IMR-90 (cell line): ENCODE data around the gene TUBB4A. TPM values are rescaled to one million over a fixed set of nuclear protein-coding genes. Genes with fewer than 3 reads are reported as not detected.

Experiments used
- ATAC-seq: fragments of 200-7000 bp; cut with Tn5 transposase; 2 replicates; pipeline ENCODE4 v1.9.1; 2020; ENCODE audit warnings: low read depth, mild to moderate bottlenecking, moderate library complexity
- BruUV-seq: library from RNA; stranded (reverse); fragments of 400-500 nt; replicated peaks from 2 replicates; lab custom pipeline; 2021; lab: Mats Ljungman, UMichigan
- CTCF ChIA-PET: fragments of 300-600 bp; formaldehyde crosslinking; extraction: SDS; loops from one replicate; lab custom pipeline; 2021; ENCODE audit warnings: antibody characterized with exemption; lab: Yijun Ruan, JAX
- POLR2A ChIA-PET: fragments of 300-600 bp; sonication (Branson Sonifier 250); formaldehyde crosslinking; loops from one replicate; lab custom pipeline; 2022; ENCODE audit warnings: antibody characterized with exemption; ENCODE audit not compliant: unreplicated experiment; lab: Charles Lee
- DNase-seq: peaks from one replicate; pipeline ENCODE4 v3.0.0; 2013
- H2AFZ ChIP-seq: replicated peaks from 2 replicates; pipeline ENCODE3; 2013; ENCODE audit warnings: low read length, mild to moderate bottlenecking; ENCODE audit not compliant: poor library complexity
- H2AK5ac ChIP-seq: 2 replicates; pipeline ENCODE4 v1.6.1; 2013; ENCODE audit warnings: low read depth, low read length, inconsistent platforms
- H2AK9ac ChIP-seq: replicated peaks from 2 replicates; pipeline ENCODE3; 2013; ENCODE audit warnings: mild to moderate bottlenecking, low read depth, low read length, moderate library complexity; ENCODE audit not compliant: poor library complexity
- H2BK120ac ChIP-seq: 2 replicates; pipeline ENCODE4 v1.6.1; 2013; ENCODE audit warnings: low read depth, low read length, inconsistent platforms
- H2BK15ac ChIP-seq: 3 replicates; pipeline ENCODE4 v1.6.1; 2013; ENCODE audit warnings: low read depth, low read length, inconsistent platforms
- H2BK20ac ChIP-seq: 2 replicates; pipeline ENCODE4 v1.6.1; 2013; ENCODE audit warnings: low read depth, mild to moderate bottlenecking, inconsistent platforms, low read length, moderate library complexity
- H2BK5ac ChIP-seq: 2 replicates; pipeline ENCODE4 v1.6.1; 2013; ENCODE audit warnings: mild to moderate bottlenecking, low read depth, low read length, inconsistent platforms; ENCODE audit not compliant: poor library complexity, severe bottlenecking
- H3K14ac ChIP-seq: replicated peaks from 2 replicates; pipeline ENCODE4 v1.6.1; 2013; ENCODE audit warnings: low read depth, low read length, inconsistent platforms
- H3K18ac ChIP-seq: 2 replicates; pipeline ENCODE4 v1.6.1; 2013; ENCODE audit warnings: low read depth, low read length, control low read depth
- H3K23ac ChIP-seq: 2 replicates; pipeline ENCODE4 v1.6.1; 2013; ENCODE audit warnings: low read depth, low read length, inconsistent platforms
- H3K27ac ChIP-seq: 2 replicates; pipeline ENCODE4 v1.5.1; 2013; ENCODE audit warnings: mild to moderate bottlenecking, control low read depth, low read length; ENCODE audit not compliant: insufficient read depth
- H3K27me3 ChIP-seq: 2 replicates; pipeline ENCODE4 v1.6.1; 2013; ENCODE audit warnings: low read length; ENCODE audit not compliant: control insufficient read depth, insufficient read depth
- H3K36me3 ChIP-seq: 2 replicates; pipeline ENCODE4 v1.6.1; 2013; ENCODE audit warnings: low read length, mixed read lengths; ENCODE audit not compliant: control insufficient read depth, insufficient read depth
- H3K4ac ChIP-seq: 2 replicates; pipeline ENCODE4 v1.6.1; 2013; ENCODE audit warnings: low read depth, low read length, inconsistent platforms
- H3K4me1 ChIP-seq: 2 replicates; pipeline ENCODE4 v1.6.1; 2013; ENCODE audit warnings: low read length, mixed read lengths; ENCODE audit not compliant: control insufficient read depth, insufficient read depth
- H3K4me2 ChIP-seq: 2 replicates; pipeline ENCODE4 v1.6.1; 2013; ENCODE audit warnings: low read depth, mild to moderate bottlenecking, control low read depth, low read length, moderate library complexity
- H3K4me3 ChIP-seq: 2 replicates; pipeline ENCODE4 v1.5.1; 2013; ENCODE audit warnings: low read depth, mild to moderate bottlenecking, control low read depth, low read length, moderate library complexity; ENCODE audit not compliant: insufficient read depth
- H3K56ac ChIP-seq: 2 replicates; pipeline ENCODE4 v1.6.1; 2013; ENCODE audit warnings: low read length, inconsistent platforms; ENCODE audit not compliant: insufficient read depth; ENCODE audit errors: extremely low read depth
- H3K79me1 ChIP-seq, 2 experiments: 2 replicates each; pipeline ENCODE4 v1.6.1; 2013; ENCODE audit warnings: low read length in 2 of 2, inconsistent platforms in 1 of 2, low read depth in 1 of 2
- H3K9ac ChIP-seq: 2 replicates; pipeline ENCODE4 v1.6.1; 2013; ENCODE audit warnings: low read depth, low read length, control low read depth
- H3K9me1 ChIP-seq: 2 replicates; pipeline ENCODE4 v1.6.1; 2013; ENCODE audit warnings: low read length, inconsistent platforms; ENCODE audit not compliant: insufficient read depth
- H3K9me3 ChIP-seq: 2 replicates; pipeline ENCODE4 v1.6.1; 2013; ENCODE audit warnings: low read length; ENCODE audit not compliant: control insufficient read depth, insufficient read depth
- H4K20me1 ChIP-seq: 2 replicates; pipeline ENCODE4 v1.6.1; 2013; ENCODE audit warnings: low read length, inconsistent platforms; ENCODE audit not compliant: insufficient read depth
- H4K5ac ChIP-seq: 2 replicates; pipeline ENCODE4 v1.6.1; 2013; ENCODE audit warnings: mild to moderate bottlenecking, low read depth, low read length, control low read depth
- H4K8ac ChIP-seq, 2 experiments: 2 replicates each; pipeline ENCODE4 v1.6.1; 2013; ENCODE audit warnings: low read depth in 2 of 2, low read length in 2 of 2, control low read depth in 1 of 2, inconsistent platforms in 1 of 2
- H4K91ac ChIP-seq: 2 replicates; pipeline ENCODE4 v1.6.1; 2013; ENCODE audit warnings: low read depth, low read length, inconsistent platforms; ENCODE audit not compliant: insufficient read depth
- BHLHE40 ChIP-seq: fragments of 150-350 bp; IDR thresholded peaks from 2 replicates; pipeline ENCODE4 v1.6.1; 2016; ENCODE audit warnings: mild to moderate bottlenecking, low read depth, low read length
- CEBPB ChIP-seq: IDR thresholded peaks from 2 replicates; pipeline ENCODE4 v1.6.1; 2012; ENCODE audit warnings: low read depth, low read length, improper control_type of control experiment
- CHD1 ChIP-seq: IDR thresholded peaks from 2 replicates; pipeline ENCODE4 v1.6.1; 2012; ENCODE audit warnings: low read depth, low read length, improper control_type of control experiment
- FOS ChIP-seq: fragments of 150-350 bp; IDR thresholded peaks from 2 replicates; pipeline ENCODE4 v1.6.1; 2016; ENCODE audit warnings: low read depth, low read length
- MAFK ChIP-seq: IDR thresholded peaks from 2 replicates; pipeline ENCODE4 v1.6.1; 2012; ENCODE audit warnings: low read depth, low read length, improper control_type of control experiment
- MAZ ChIP-seq: IDR thresholded peaks from 2 replicates; pipeline ENCODE4 v1.6.1; 2012; ENCODE audit warnings: low read depth, mild to moderate bottlenecking, low read length, improper control_type of control experiment, moderate library complexity, borderline replicate concordance
- MXI1 ChIP-seq: IDR thresholded peaks from 2 replicates; pipeline ENCODE4 v1.6.1; 2012; ENCODE audit warnings: low read depth, mild to moderate bottlenecking, low read length, moderate library complexity, borderline replicate concordance
- NFE2L2 ChIP-seq: fragments of 150-350 bp; IDR thresholded peaks from 2 replicates; pipeline ENCODE4 v1.6.1; 2016; ENCODE audit warnings: low read depth, mild to moderate bottlenecking, low read length
- POLR2A ChIP-seq: IDR thresholded peaks from 2 replicates; pipeline ENCODE4 v1.6.1; 2012; ENCODE audit warnings: mild to moderate bottlenecking, low read depth, low read length
- RAD21 ChIP-seq: IDR thresholded peaks from 2 replicates; pipeline ENCODE4 v1.6.1; 2012; ENCODE audit warnings: low read length, improper control_type of control experiment
- RCOR1 ChIP-seq: IDR thresholded peaks from 2 replicates; pipeline ENCODE4 v1.6.1; 2012; ENCODE audit warnings: mild to moderate bottlenecking, low read length, improper control_type of control experiment; ENCODE audit not compliant: insufficient replicate concordance
- RFX5 ChIP-seq: IDR thresholded peaks from 2 replicates; pipeline ENCODE4 v1.8.0; 2012; ENCODE audit warnings: low read depth, mild to moderate bottlenecking, low read length, moderate library complexity
- SMC3 ChIP-seq: fragments of 150-350 bp; IDR thresholded peaks from 2 replicates; pipeline ENCODE4 v1.6.1; 2016; ENCODE audit warnings: low read depth, mild to moderate bottlenecking, antibody characterized with exemption, low read length, moderate library complexity
- WGBS, 2 experiments: methylation state at CpG; one replicate each; pipeline versions ENCODE4 v1.1.5 to v1.1.7; 2013; ENCODE audit warnings: missing lambda C conversion rate in 2 of 2; ENCODE audit not compliant: insufficient read length in 1 of 2; ENCODE audit errors: extremely low coverage in 2 of 2; 5-methylcytosine and 5-hydroxymethylcytosine counted together
- dilution Hi-C: fragments of 300-500 bp; cut with HindIII; formaldehyde crosslinking; loops from one replicate; pipeline ENCODE4 v1.14.3; 2018; ENCODE audit warnings: low sequenced_read_pairs; ENCODE audit not compliant: unreplicated experiment
- in situ Hi-C: fragments of 300-500 bp; cut with MboI; formaldehyde crosslinking; loops from 3 replicates; pipeline ENCODE4 v1.14.3; 2019; ENCODE audit warnings: low sequenced_read_pairs, inconsistent platforms, mixed read lengths
- intact Hi-C: fragments of 100-400 bp; cut with micrococcal nuclease; formaldehyde crosslinking; loops from 2 replicates; pipeline ENCODE4 v1.10.0; 2022
- polyA plus RNA-seq, 3 experiments: library from polyadenylated mRNA; depleted of rRNA; stranded (reverse); fragments of >200 nt; gene quantifications; 2 replicates each; pipeline ENCODE4 v1.2.3, GENCODE V29; 2012; ENCODE audit warnings: low replicate concordance in 1 of 3
- total RNA-seq: library from RNA; depleted of rRNA; stranded (reverse); fragments of >200 nt; gene quantifications from 2 replicates; pipeline ENCODE4 v1.2.3, GENCODE V29; 2012
- TF ChIP-seq, protein P1 (sequence below): fragments of 150-350 bp; IDR thresholded peaks from 2 replicates; pipeline ENCODE4 v1.6.1; 2016; ENCODE audit warnings: low read depth, mild to moderate bottlenecking, low read length, moderate library complexity, borderline replicate concordance
- TF ChIP-seq, protein P2 (sequence below): fragments of 150-350 bp; IDR thresholded peaks from 2 replicates; pipeline ENCODE4 v1.6.1; 2017; ENCODE audit warnings: mild to moderate bottlenecking, antibody characterized with exemption, low read length, low read depth
- TF ChIP-seq, protein P3 (sequence below): conservative IDR thresholded peaks from 2 replicates; pipeline ENCODE4 v1.5.1; 2012; ENCODE audit warnings: mild to moderate bottlenecking, low read depth, low read length, improper control_type of control experiment

Gene TUBB4A
- total and polyA plus RNA-seq, 2 of the 4 experiments (the other 2 are of a cell fraction), result not detected

DNA sequence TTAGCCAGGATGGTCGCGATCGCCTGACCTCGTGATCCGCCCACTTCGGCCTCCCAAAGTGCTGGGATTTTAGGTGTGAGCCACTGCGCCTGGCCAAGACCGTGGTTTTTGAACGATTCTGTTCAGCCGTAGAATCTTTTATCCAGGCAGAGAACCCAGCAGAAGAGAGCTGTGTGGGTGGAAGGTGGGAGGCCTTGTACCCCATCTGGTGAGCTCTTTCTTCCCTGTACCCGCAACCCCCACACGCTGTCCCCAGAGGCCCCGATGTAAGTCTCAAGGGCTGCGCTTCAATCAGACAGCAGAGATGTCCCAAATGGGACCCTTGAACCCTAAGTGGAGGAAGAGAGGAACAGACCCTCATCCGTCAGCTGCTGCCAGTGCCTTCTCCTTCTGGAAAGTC lies 46.2 kb downstream of the TUBB4A start:
- intact Hi-C loops (loop anchor here (10.0 kb wide), 1 partner anchor 661 kb away; the partner anchor contains the start of gene DUS3L), dilution Hi-C loops (no loop called here), in situ Hi-C loops (no loop called here)
- H3K27ac ChIP-seq, result no peak overlapping the region
- BruUV-seq, result no TSS peak
- no peak overlapping the region for H3K4me3 ChIP-seq
- H3K14ac ChIP-seq, result no peak overlapping the region
- DNase-seq (no peak), ATAC-seq (no peak)
- H3K9me3 ChIP-seq, result peaks cover 10% of the 10 kb centered on the region; the same call in 1 of the 2 replicates
- no peaks in the 10 kb centered on the region for H4K20me1 ChIP-seq
- no peak overlapping the region for H3K23ac ChIP-seq
- H2BK20ac ChIP-seq, result no peak overlapping the region
- H3K9ac ChIP-seq, result no peak overlapping the region
- H3K4ac ChIP-seq, result no peak overlapping the region
- no peak overlapping the region for H2AFZ ChIP-seq
- H2BK120ac ChIP-seq, result no peak overlapping the region
- H3K36me3 ChIP-seq, result peaks cover 13% of the 10 kb centered on the region
- no peak overlapping the region for H3K18ac ChIP-seq
- no peak overlapping the region for H2BK15ac ChIP-seq
- H2BK5ac ChIP-seq, result no peak overlapping the region
- no peak overlapping the region for H2AK9ac ChIP-seq
- WGBS, 2 experiments, result 100% methylated on average over 6 of the region's 15 CpGs; no CpG with 5 or more reads in 1 of the 2 experiments
- ChIA-PET CTCF (no interaction called here), POLR2A (no interaction called here)
- no peak overlapping the region for H4K8ac ChIP-seq
- TF ChIP-seq MAZ (no peak), MXI1 (no peak), MAFK (no peak), RCOR1 (no peak), CHD1 (no peak), SMC3 (no peak), FOS (no peak), RAD21 (no peak), CEBPB (no peak), NFE2L2 (no peak), POLR2A (no peak), BHLHE40 (no peak), RFX5 (no peak)
- TF ChIP-seq, protein P1, sequence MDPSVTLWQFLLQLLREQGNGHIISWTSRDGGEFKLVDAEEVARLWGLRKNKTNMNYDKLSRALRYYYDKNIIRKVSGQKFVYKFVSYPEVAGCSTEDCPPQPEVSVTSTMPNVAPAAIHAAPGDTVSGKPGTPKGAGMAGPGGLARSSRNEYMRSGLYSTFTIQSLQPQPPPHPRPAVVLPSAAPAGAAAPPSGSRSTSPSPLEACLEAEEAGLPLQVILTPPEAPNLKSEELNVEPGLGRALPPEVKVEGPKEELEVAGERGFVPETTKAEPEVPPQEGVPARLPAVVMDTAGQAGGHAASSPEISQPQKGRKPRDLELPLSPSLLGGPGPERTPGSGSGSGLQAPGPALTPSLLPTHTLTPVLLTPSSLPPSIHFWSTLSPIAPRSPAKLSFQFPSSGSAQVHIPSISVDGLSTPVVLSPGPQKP, result no peak
- TF ChIP-seq, protein P2, sequence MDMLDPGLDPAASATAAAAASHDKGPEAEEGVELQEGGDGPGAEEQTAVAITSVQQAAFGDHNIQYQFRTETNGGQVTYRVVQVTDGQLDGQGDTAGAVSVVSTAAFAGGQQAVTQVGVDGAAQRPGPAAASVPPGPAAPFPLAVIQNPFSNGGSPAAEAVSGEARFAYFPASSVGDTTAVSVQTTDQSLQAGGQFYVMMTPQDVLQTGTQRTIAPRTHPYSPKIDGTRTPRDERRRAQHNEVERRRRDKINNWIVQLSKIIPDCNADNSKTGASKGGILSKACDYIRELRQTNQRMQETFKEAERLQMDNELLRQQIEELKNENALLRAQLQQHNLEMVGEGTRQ, result no peak
- TF ChIP-seq, protein P3, sequence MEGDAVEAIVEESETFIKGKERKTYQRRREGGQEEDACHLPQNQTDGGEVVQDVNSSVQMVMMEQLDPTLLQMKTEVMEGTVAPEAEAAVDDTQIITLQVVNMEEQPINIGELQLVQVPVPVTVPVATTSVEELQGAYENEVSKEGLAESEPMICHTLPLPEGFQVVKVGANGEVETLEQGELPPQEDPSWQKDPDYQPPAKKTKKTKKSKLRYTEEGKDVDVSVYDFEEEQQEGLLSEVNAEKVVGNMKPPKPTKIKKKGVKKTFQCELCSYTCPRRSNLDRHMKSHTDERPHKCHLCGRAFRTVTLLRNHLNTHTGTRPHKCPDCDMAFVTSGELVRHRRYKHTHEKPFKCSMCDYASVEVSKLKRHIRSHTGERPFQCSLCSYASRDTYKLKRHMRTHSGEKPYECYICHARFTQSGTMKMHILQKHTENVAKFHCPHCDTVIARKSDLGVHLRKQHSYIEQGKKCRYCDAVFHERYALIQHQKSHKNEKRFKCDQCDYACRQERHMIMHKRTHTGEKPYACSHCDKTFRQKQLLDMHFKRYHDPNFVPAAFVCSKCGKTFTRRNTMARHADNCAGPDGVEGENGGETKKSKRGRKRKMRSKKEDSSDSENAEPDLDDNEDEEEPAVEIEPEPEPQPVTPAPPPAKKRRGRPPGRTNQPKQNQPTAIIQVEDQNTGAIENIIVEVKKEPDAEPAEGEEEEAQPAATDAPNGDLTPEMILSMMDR, result no peak
- no peak overlapping the region for H4K5ac ChIP-seq
- H3K4me2 ChIP-seq, result no peak overlapping the region
- no peak overlapping the region for H3K56ac ChIP-seq
- peaks cover 3% of the 10 kb centered on the region; the same call in 1 of the 2 replicates for H3K4me1 ChIP-seq
- H3K9me1 ChIP-seq, result no peaks in the 10 kb centered on the region; the same call in 1 of the 2 replicates
- H4K91ac ChIP-seq, result no peak overlapping the region
- no peak overlapping the region for H2AK5ac ChIP-seq
- H3K27me3 ChIP-seq, result no peaks in the 10 kb centered on the region
- H3K79me1 ChIP-seq, result peaks cover 0 to 3% of the 10 kb centered on the region in 2 experiments; a peak in 1 of 4 replicates
